GM19397 (cell line): Measurements from ENCODE around the gene SERINC5.

ENCODE experiments used
- ATAC-seq: cut with Tn5 transposase; IDR thresholded peaks from one replicate; pipeline ENCODE4 v1.9.1; 2021; ENCODE audit warnings: mild to moderate bottlenecking, moderate library complexity; ENCODE audit not compliant: unreplicated experiment

Gene SERINC5

GRCh38 chr5:80072103-80073073 lies 183.5 kb downstream of the SERINC5 start:
- no peak for ATAC-seq

- ATAC-seq: no peak
Observed at GRCh38 chr5:80071510-80072021, 184.3 kb downstream of the SERINC5 start.

DNA sequence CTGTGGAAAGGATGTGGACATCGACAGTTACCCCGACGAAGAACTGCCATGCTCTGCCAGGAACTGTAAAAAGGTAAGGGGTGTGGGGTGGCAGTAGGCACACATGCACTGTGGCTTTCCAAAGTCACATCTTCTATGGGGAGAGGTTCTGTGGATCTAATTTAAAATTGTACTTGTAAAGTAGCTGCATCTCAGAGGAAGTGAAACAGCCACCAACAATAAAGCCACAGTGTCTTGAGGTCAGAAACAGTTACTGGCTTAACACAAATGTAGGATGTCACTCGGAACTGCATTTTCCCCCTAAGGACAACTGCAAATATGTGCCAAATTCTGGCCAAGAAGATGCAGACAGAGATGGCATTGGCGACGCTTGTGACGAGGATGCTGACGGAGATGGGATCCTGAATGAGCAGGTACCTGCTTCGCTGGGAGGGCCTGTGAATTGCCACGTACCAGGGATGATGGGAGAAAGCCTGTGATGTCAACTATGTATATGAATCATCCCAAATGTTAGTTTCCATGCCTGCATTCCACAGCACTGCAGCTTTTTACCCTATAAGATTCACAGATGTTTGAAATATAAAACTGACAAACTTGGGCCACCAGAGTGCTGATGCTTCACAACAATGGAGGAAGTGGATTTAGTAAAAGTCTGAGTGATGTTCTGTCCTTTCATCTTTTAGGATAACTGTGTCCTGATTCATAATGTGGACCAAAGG lies 185.4 kb downstream of the SERINC5 start:
- peak; percentile 48 for ATAC-seq

- ATAC-seq: peak; percentile 17
Observed at GRCh38 chr5:80069918-80070318, 185.9 kb downstream of the SERINC5 start.

DNA sequence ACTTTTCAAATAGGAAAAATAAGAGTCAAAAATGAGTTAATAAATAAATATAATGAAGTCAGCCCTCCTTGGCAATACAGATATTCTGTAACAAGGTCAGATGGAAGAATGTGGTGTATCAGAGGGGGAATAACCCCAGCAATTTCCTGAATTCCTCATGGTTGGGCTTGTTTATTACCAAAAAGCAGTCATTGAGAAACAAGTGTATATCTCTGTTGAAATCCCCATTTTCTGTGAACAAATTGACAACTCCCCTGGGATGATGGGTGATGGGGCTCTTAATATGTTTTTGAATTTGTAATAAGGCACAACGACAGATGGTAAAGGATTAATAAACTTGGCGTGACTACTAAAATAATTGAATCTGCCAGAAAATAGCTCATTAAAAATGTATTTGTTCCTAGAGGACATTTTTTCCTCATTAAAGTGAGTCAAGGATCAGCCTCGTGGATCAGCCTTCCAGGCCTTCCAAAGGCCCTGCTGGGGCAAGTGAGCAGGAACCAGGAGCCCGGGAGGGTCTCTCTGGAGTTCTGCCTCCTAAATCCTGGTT lies 186.5 kb downstream of the SERINC5 start:
- no peak for ATAC-seq

- ATAC-seq: no peak
Observed at GRCh38 chr5:80068775-80069174, 187.1 kb downstream of the SERINC5 start.

DNA sequence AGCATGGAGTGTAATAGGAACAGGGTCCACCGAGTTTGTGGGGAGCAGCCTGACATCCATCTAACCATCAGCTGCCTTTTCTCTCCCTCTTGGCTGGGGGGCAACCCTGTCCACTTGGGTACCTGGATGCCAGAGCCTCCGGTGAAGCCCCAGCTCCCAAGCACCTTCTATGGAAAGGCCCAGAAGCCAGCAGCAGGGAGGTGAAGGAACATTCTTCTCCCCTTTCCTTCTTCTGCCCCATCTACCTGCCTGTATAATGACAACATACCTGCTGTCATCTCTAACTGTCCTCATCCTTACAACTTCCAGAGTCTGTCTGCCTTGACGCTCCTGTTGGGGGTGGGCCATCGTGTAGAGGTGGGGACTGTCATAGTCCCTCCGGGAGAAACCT lies 187.6 kb downstream of the SERINC5 start:
- no peak for ATAC-seq

GRCh38 chr5:80067531-80068245 lies 188.2 kb downstream of the SERINC5 start:
- no peak for ATAC-seq

- no peak for ATAC-seq
Observed at GRCh38 chr5:80067016-80067415, 188.8 kb downstream of the SERINC5 start.

GRCh38 chr5:80064124-80064523 lies 191.7 kb downstream of the SERINC5 start:
- no peak for ATAC-seq
